HG03103 (cell line): Measurements from ENCODE around the gene ADAM30.

ENCODE experiments used
- ATAC-seq: cut with Tn5 transposase; IDR thresholded peaks from one replicate; pipeline ENCODE4 v1.9.1; 2021; ENCODE audit warnings: low read depth; ENCODE audit not compliant: unreplicated experiment

The ADAM30 gene

GRCh38 chr1:119896303-119896702 lies at the start of gene ADAM30:
Gene ADAM30, minus strand, starts transcription at chr1:119896515. Its CDS starts 179 bp downstream, at chr1:119896336.
- no peak for ATAC-seq

- ATAC-seq, result no peak
These were observed 46.9 kb upstream of the ADAM30 start for GRCh38 chr1:119943216-119943615.

GRCh38 chr1:119941392-119941791 lies 45.1 kb upstream of the ADAM30 start:
- ATAC-seq, result no peak

GRCh38 chr1:119940697-119941096 lies 44.4 kb upstream of the ADAM30 start:
- no peak for ATAC-seq

GRCh38 chr1:119937198-119937597 lies 40.9 kb upstream of the ADAM30 start:
- no peak for ATAC-seq

- ATAC-seq, result no peak
These were observed 39.6 kb upstream of the ADAM30 start for GRCh38 chr1:119935915-119936314.

- ATAC-seq, result no peak
These were observed 39.1 kb upstream of the ADAM30 start for GRCh38 chr1:119935373-119935772.

- ATAC-seq, result no peak
These were observed 37.1 kb upstream of the ADAM30 start for GRCh38 chr1:119933397-119933796.

- ATAC-seq, result no peak
These were observed 33.5 kb upstream of the ADAM30 start for GRCh38 chr1:119929643-119930315.

- no peak for ATAC-seq
These were observed 30.2 kb upstream of the ADAM30 start for GRCh38 chr1:119926553-119926952.

GRCh38 chr1:119924948-119925898 lies 28.9 kb upstream of the ADAM30 start:
- no peak for ATAC-seq

- ATAC-seq, result no peak
These were observed 24.0 kb upstream of the ADAM30 start for GRCh38 chr1:119920104-119920968.

- no peak for ATAC-seq
These were observed 22.9 kb upstream of the ADAM30 start for GRCh38 chr1:119919241-119919640.

- ATAC-seq, result no peak
These were observed 22.0 kb upstream of the ADAM30 start for GRCh38 chr1:119918301-119918700.

GRCh38 chr1:119917304-119918055 lies 21.2 kb upstream of the ADAM30 start:
- ATAC-seq, result no peak

GRCh38 chr1:119915517-119915916 lies 19.2 kb upstream of the ADAM30 start:
- ATAC-seq, result no peak

GRCh38 chr1:119914071-119914470 lies 17.8 kb upstream of the ADAM30 start:
- ATAC-seq, result no peak

GRCh38 chr1:119912963-119913362 lies 16.6 kb upstream of the ADAM30 start:
- ATAC-seq, result no peak

- no peak for ATAC-seq
These were observed 15.5 kb upstream of the ADAM30 start for GRCh38 chr1:119911775-119912174.

GRCh38 chr1:119910618-119911017 lies 14.3 kb upstream of the ADAM30 start:
- no peak for ATAC-seq
